HTERT RPE-1 (cell line): ENCODE measurements around the gene SLC8B1.

Experiments
- in situ Hi-C: fragments of 300-500 bp; cut with MboI; formaldehyde crosslinking; loops from 4 replicates; pipeline ENCODE4 v1.14.3; 2020; ENCODE audit warnings: low sequenced_read_pairs

The SLC8B1 gene

GRCh38 chr12:113334786-113335539, at the start of gene SLC8B1:
Gene SLC8B1 (minus strand): TSS chr12:113335109. CDS start chr12:113332878, 2,231 bp downstream.
- in situ Hi-C loops = no loop called here

- in situ Hi-C loops = no loop called here
Measured at GRCh38 chr12:113382206-113382605, 47.3 kb upstream of the SLC8B1 start.

- in situ Hi-C loops = no loop called here
Measured at GRCh38 chr12:113381220-113381619, 46.3 kb upstream of the SLC8B1 start.

- in situ Hi-C loops = no loop called here
Measured at GRCh38 chr12:113378291-113378690, 43.4 kb upstream of the SLC8B1 start.

- in situ Hi-C loops = no loop called here
Measured at GRCh38 chr12:113374823-113375428, 40.0 kb upstream of the SLC8B1 start.

- in situ Hi-C loops = no loop called here
Measured at GRCh38 chr12:113373969-113374368, 39.1 kb upstream of the SLC8B1 start.

GRCh38 chr12:113373440-113373839, 38.5 kb upstream of the SLC8B1 start:
- in situ Hi-C loops = no loop called here

- in situ Hi-C loops = no loop called here
Measured at GRCh38 chr12:113372371-113372770, 37.5 kb upstream of the SLC8B1 start.

- in situ Hi-C loops = no loop called here
Measured at GRCh38 chr12:113371808-113372207, 36.9 kb upstream of the SLC8B1 start.

GRCh38 chr12:113370923-113371682, 36.2 kb upstream of the SLC8B1 start:
- in situ Hi-C loops = no loop called here

- in situ Hi-C loops = no loop called here
Measured at GRCh38 chr12:113369391-113369985, 34.6 kb upstream of the SLC8B1 start.

GRCh38 chr12:113368331-113368730, 33.4 kb upstream of the SLC8B1 start:
- in situ Hi-C loops = no loop called here

- in situ Hi-C loops = no loop called here
Measured at GRCh38 chr12:113366827-113367226, 31.9 kb upstream of the SLC8B1 start.

- in situ Hi-C loops = no loop called here
Measured at GRCh38 chr12:113365639-113366395, 30.9 kb upstream of the SLC8B1 start.

- in situ Hi-C loops = no loop called here
Measured at GRCh38 chr12:113364698-113365097, 29.8 kb upstream of the SLC8B1 start.

GRCh38 chr12:113361574-113362370, 26.9 kb upstream of the SLC8B1 start:
- in situ Hi-C loops = no loop called here

GRCh38 chr12:113359939-113360748, 25.2 kb upstream of the SLC8B1 start:
- in situ Hi-C loops = no loop called here

GRCh38 chr12:113359133-113359938, 24.4 kb upstream of the SLC8B1 start:
- in situ Hi-C loops = no loop called here
